GM23338 (cell line): ENCODE data around the gene CNTNAP4. TPM values are rescaled to one million over a fixed set of nuclear protein-coding genes. Genes with fewer than 3 reads are reported as not detected.

ENCODE experiments used
- ATAC-seq: fragments of 200-7000 bp; cut with Tn5 transposase; 3 replicates; pipeline ENCODE4 v1.9.1; 2020
- DNase-seq: peaks from one replicate; pipeline ENCODE4 v3.0.0-alpha.2; 2015; ENCODE audit warnings: low spot score
- H2AFZ ChIP-seq: fragments of 200-600 bp; sonication (generic); 2 replicates; pipeline ENCODE4 v1.8.0; 2016; ENCODE audit warnings: antibody characterized with exemption, mild to moderate bottlenecking, moderate library complexity
- H3F3A ChIP-seq: fragments of 200-600 bp; sonication (generic); replicated peaks from 2 replicates; pipeline ENCODE4 v1.8.0; 2017; ENCODE audit warnings: antibody characterized with exemption, mixed run types, low read depth
- H3K27ac ChIP-seq: fragments of 200-600 bp; sonication (generic); 2 replicates; pipeline ENCODE4 v1.6.1; 2016; ENCODE audit warnings: low read depth
- H3K27me3 ChIP-seq: fragments of 200-600 bp; sonication (generic); 2 replicates; pipeline ENCODE4 v1.8.0; 2016; ENCODE audit warnings: mild to moderate bottlenecking, mixed run types, moderate library complexity; ENCODE audit not compliant: insufficient read depth
- H3K36me3 ChIP-seq: fragments of 200-600 bp; sonication (generic); 2 replicates; pipeline ENCODE4 v1.8.0; 2016; ENCODE audit warnings: mild to moderate bottlenecking; ENCODE audit not compliant: insufficient read depth
- H3K4me1 ChIP-seq: fragments of 200-600 bp; sonication (generic); 2 replicates; pipeline ENCODE4 v1.8.0; 2016; ENCODE audit warnings: mild to moderate bottlenecking, moderate library complexity; ENCODE audit not compliant: insufficient read depth
- H3K4me2 ChIP-seq: fragments of 200-600 bp; sonication (generic); 2 replicates; pipeline ENCODE4 v1.7.1; 2017; ENCODE audit warnings: mixed run types
- H3K4me3 ChIP-seq: fragments of 200-600 bp; sonication (generic); 2 replicates; pipeline ENCODE4 v1.6.1; 2016; ENCODE audit warnings: mixed run types
- H3K79me2 ChIP-seq: fragments of 200-600 bp; sonication (generic); replicated peaks from 2 replicates; pipeline ENCODE4 v1.8.0; 2017; ENCODE audit warnings: mild to moderate bottlenecking; ENCODE audit not compliant: insufficient read depth
- H3K9me2 ChIP-seq: fragments of 200-600 bp; sonication (generic); 2 replicates; pipeline ENCODE4 v1.8.0; 2017; ENCODE audit not compliant: insufficient read depth
- H4K20me1 ChIP-seq: fragments of 200-600 bp; sonication (generic); replicated peaks from 2 replicates; pipeline ENCODE4 v1.8.0; 2017; ENCODE audit warnings: mild to moderate bottlenecking; ENCODE audit not compliant: insufficient read depth
- H3K27ac Mint-ChIP-seq: 2 replicates; pipeline ENCODE4 v1.8.0; 2020; ENCODE audit warnings: inconsistent platforms, mild to moderate bottlenecking, moderate library complexity, mixed read lengths
- H3K27me3 Mint-ChIP-seq: 3 replicates; pipeline ENCODE4 v1.8.0; 2022; ENCODE audit warnings: low read depth, mild to moderate bottlenecking, moderate library complexity, mixed read lengths, inconsistent platforms; ENCODE audit not compliant: insufficient read depth, poor library complexity
- H3K36me3 Mint-ChIP-seq: 3 replicates; pipeline ENCODE4 v1.8.0; 2021; ENCODE audit warnings: low read depth, mild to moderate bottlenecking, inconsistent platforms, moderate library complexity, mixed read lengths
- H3K4me1 Mint-ChIP-seq: 3 replicates; pipeline ENCODE4 v1.8.0; 2020; ENCODE audit warnings: mild to moderate bottlenecking, inconsistent platforms, mixed read lengths
- H3K4me3 Mint-ChIP-seq: 3 replicates; pipeline ENCODE4 v1.8.0; 2021; ENCODE audit warnings: moderate library complexity, mild to moderate bottlenecking, inconsistent platforms, mixed read lengths
- H3K9me3 Mint-ChIP-seq: 3 replicates; pipeline ENCODE4 v1.8.0; 2020; ENCODE audit warnings: moderate library complexity, mild to moderate bottlenecking, inconsistent platforms, mixed read lengths
- CREB1 ChIP-seq: fragments of 250-450 bp; sonication (Bioruptor Pico); IDR thresholded peaks from 2 replicates; pipeline ENCODE4 v1.5.0; 2020; ENCODE audit warnings: low read depth, mild to moderate bottlenecking, moderate library complexity
- CTCF ChIP-seq, 2 experiments: fragments of 200-600 bp in 1 of 2; sonication (generic) in 1 of 2; conservative IDR thresholded peaks; 2 replicates each; pipeline versions ENCODE4 v1.5.1 to v1.6.1; 2016 to 2017; ENCODE audit warnings: antibody characterized with exemption in 2 of 2, low read depth in 2 of 2, mild to moderate bottlenecking in 2 of 2, moderate library complexity in 1 of 2
- ETS1 ChIP-seq: IDR thresholded peaks from 2 replicates; pipeline ENCODE4 v1.6.1; 2016; ENCODE audit warnings: antibody characterized with exemption
- EZH2 ChIP-seq: fragments of 200-600 bp; sonication (generic); IDR thresholded peaks from one replicate; pipeline ENCODE4 v1.8.0; 2017; ENCODE audit warnings: antibody characterized with exemption, mild to moderate bottlenecking, low read depth; ENCODE audit not compliant: unreplicated experiment
- EZH2phosphoT487 ChIP-seq: fragments of 200-600 bp; sonication (generic); IDR thresholded peaks from one replicate; pipeline ENCODE4 v1.8.1; 2018; ENCODE audit warnings: antibody characterized with exemption; ENCODE audit not compliant: unreplicated experiment
- JUNB ChIP-seq: IDR thresholded peaks from one replicate; pipeline ENCODE4 v1.6.1; 2016; ENCODE audit warnings: antibody characterized with exemption; ENCODE audit not compliant: unreplicated experiment
- NANOG ChIP-seq: IDR thresholded peaks from 2 replicates; pipeline ENCODE4 v1.6.1; 2016; ENCODE audit warnings: antibody characterized with exemption, borderline replicate concordance
- POLR2AphosphoS5 ChIP-seq: IDR thresholded peaks from 2 replicates; pipeline ENCODE4 v1.6.1; 2016; ENCODE audit warnings: antibody characterized with exemption, low read depth
- REST ChIP-seq: IDR thresholded peaks from one replicate; pipeline ENCODE4 v1.6.1; 2018; ENCODE audit warnings: antibody characterized with exemption; ENCODE audit not compliant: unreplicated experiment
- STAT1 ChIP-seq: IDR thresholded peaks from one replicate; pipeline ENCODE4 v1.6.1; 2016; ENCODE audit warnings: antibody characterized with exemption; ENCODE audit not compliant: unreplicated experiment
- ZNF114 ChIP-seq: fragments of 250-450 bp; sonication (Bioruptor Pico); IDR thresholded peaks from 2 replicates; pipeline ENCODE4 v1.5.0; 2020; ENCODE audit warnings: mild to moderate bottlenecking, moderate library complexity
- ZNF331 ChIP-seq: fragments of 250-450 bp; sonication (Bioruptor Pico); IDR thresholded peaks from 2 replicates; pipeline ENCODE4 v1.5.0; 2020; ENCODE audit warnings: low read depth, mild to moderate bottlenecking, moderate library complexity
- ZNF462 ChIP-seq: fragments of 250-450 bp; sonication (Bioruptor Pico); IDR thresholded peaks from 2 replicates; pipeline ENCODE4 v1.5.0; 2020; ENCODE audit warnings: mild to moderate bottlenecking, moderate library complexity
- polyA plus RNA-seq: library from polyadenylated mRNA; unstranded; fragments of >200 nt; fragmentation: Nextera tagmentation; extraction: Ambion mirVana; gene quantifications from 2 replicates; pipeline ENCODE4 v1.2.1, GENCODE V29; 2016
- total RNA-seq: library from RNA; depleted of rRNA; stranded (reverse); fragments of >200 nt; shearing (Covaris generic); gene quantifications from 2 replicates; pipeline ENCODE4 v1.2.3, GENCODE V29; 2014

The CNTNAP4 gene
- total and polyA plus RNA-seq, 2 experiments from 2014 or later: not detected

GRCh38 chr16:76386784-76387183 is 109.6 kb downstream of the CNTNAP4 start:
- H3K4me1 ChIP-seq: peaks cover 5% of the 10 kb centered on the region; the same call in 1 of the 2 replicates
- no peak for ATAC-seq
- H3K4me2 ChIP-seq: no peak overlapping the region
- Mint-ChIP-seq H3K27me3 (peaks cover 2% of the 10 kb centered on the region), H3K27ac (no peak overlapping the region), H3K4me3 (no peak overlapping the region), H3K36me3 (no peaks in the 10 kb centered on the region), H3K9me3 (peaks cover 56% of the 10 kb centered on the region), H3K4me1 (peaks cover 4% of the 10 kb centered on the region; the same call in 1 of the 3 replicates)
- TF ChIP-seq REST (no peak), STAT1 (no peak), ZNF331 (CRISPR knock-in tag) (no peak), ETS1 (no peak), NANOG (no peak), ZNF114 (CRISPR knock-in tag) (no peak), CREB1 (CRISPR knock-in tag) (no peak), POLR2AphosphoS5 (no peak), ZNF462 (no peak), JUNB (no peak), CTCF (conservative IDR thresholded peaks at IDR 0.05; ENCODE audit: low read depth in 2 of 2) (no peak), EZH2phosphoT487 (no peak), EZH2 (no peak)
- no peak overlapping the region for H3K27ac ChIP-seq
- H3K27me3 ChIP-seq: no peaks in the 10 kb centered on the region
- no peaks in the 10 kb centered on the region for H3F3A ChIP-seq
- H3K36me3 ChIP-seq: no peaks in the 10 kb centered on the region
- H4K20me1 ChIP-seq: no peaks in the 10 kb centered on the region
- H3K79me2 ChIP-seq: no peaks in the 10 kb centered on the region
- H3K9me2 ChIP-seq: no peaks in the 10 kb centered on the region
- no peak for DNase-seq
- H3K4me3 ChIP-seq: no peak overlapping the region
- no peak overlapping the region for H2AFZ ChIP-seq
